ENCODE measurements around the gene POU6F2. TPM values are rescaled to one million over a fixed set of nuclear protein-coding genes. Genes with fewer than 3 reads are reported as not detected.

Gene POU6F2
- total RNA-seq, 1 donor from 2014 or later = 0.78 TPM

DNA sequence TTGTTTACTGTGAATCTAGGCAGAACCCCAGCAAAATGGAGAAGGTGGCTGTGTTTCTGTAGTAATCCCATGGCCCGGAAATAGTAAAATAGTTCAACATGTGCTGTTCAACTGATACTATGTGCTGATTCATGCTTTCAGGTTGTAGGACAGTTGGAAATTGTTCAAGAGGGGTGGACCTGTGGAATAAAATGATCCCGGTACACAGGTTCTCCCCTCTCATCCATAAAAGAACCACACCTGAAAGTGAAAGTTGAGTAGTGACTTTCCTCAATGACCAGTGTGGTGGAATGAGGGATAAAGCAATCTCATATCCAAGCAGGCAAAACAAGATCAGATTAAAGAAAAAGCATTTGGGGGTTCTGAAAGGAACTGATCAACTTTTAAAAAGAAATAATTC is 177.1 kb downstream of the POU6F2 start:
- no peak for DNase-seq
- no peak overlapping the region for H3K27ac ChIP-seq
- TF ChIP-seq, protein P1, sequence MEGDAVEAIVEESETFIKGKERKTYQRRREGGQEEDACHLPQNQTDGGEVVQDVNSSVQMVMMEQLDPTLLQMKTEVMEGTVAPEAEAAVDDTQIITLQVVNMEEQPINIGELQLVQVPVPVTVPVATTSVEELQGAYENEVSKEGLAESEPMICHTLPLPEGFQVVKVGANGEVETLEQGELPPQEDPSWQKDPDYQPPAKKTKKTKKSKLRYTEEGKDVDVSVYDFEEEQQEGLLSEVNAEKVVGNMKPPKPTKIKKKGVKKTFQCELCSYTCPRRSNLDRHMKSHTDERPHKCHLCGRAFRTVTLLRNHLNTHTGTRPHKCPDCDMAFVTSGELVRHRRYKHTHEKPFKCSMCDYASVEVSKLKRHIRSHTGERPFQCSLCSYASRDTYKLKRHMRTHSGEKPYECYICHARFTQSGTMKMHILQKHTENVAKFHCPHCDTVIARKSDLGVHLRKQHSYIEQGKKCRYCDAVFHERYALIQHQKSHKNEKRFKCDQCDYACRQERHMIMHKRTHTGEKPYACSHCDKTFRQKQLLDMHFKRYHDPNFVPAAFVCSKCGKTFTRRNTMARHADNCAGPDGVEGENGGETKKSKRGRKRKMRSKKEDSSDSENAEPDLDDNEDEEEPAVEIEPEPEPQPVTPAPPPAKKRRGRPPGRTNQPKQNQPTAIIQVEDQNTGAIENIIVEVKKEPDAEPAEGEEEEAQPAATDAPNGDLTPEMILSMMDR (IDR thresholded peaks at IDR 0.05) = no peak
- no peaks in the 10 kb centered on the region for H3K9me3 ChIP-seq
- H3K27me3 ChIP-seq = no peaks in the 10 kb centered on the region
- intact Hi-C loops (cut with DNase I) = no loop called here
- H3K36me3 ChIP-seq = no peaks in the 10 kb centered on the region
- no peak for ATAC-seq
- no peak overlapping the region for H3K4me3 ChIP-seq
- H3K4me1 ChIP-seq = no peaks in the 10 kb centered on the region

DNA sequence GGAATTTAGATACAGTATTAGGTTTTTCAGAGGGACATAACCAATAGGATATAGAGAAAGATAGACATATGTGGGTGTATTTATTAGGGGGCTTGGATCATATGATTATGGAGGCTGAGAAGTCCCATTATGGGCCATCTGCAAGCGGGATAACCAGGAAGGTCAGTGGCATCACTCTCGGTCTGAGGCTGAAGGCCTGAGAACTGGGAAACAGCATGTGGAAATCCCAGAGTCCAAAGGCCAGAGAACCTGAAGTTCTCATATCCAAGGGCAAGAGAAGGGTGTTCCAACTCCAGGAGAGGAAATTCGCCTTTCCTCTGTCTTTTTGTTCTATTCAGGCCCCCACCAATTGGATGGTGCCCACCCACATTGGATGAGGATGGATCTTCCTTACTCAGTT is 180.7 kb downstream of the POU6F2 start:
- ATAC-seq (no peak), DNase-seq (no peak)
- Histone ChIP-seq H3K27me3 (no peaks in the 10 kb centered on the region), H3K27ac (no peak overlapping the region), H3K36me3 (no peaks in the 10 kb centered on the region), H3K4me1 (no peaks in the 10 kb centered on the region), H3K4me3 (no peak overlapping the region), H3K9me3 (no peaks in the 10 kb centered on the region)
- TF ChIP-seq, protein P1 (IDR thresholded peaks at IDR 0.05) = no peak
- intact Hi-C loops (cut with DNase I) = no loop called here

DNA sequence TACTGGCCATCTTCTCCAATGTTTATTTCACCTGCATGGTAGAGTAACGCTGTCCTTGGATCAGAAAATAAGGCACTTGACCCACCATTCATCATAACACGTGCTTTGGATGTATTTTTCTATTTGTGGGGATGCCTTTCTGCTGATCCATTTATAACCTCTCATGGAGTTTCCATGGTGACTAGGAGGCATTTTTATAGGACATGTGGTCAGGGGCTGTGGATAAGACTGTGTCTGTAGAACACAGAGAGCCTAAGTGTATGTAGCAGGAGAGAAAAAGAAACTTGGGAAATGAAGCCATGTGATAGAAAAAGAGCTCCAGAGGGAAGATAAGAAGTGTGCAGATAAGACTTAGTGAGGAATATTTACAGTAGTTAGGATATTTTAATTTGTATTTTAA is 184.2 kb downstream of the POU6F2 start:
- TF ChIP-seq, protein P1 (IDR thresholded peaks at IDR 0.05) = no peak
- Histone ChIP-seq H3K9me3 (no peaks in the 10 kb centered on the region), H3K36me3 (no peaks in the 10 kb centered on the region), H3K4me3 (no peak overlapping the region), H3K27ac (no peak overlapping the region), H3K4me1 (no peaks in the 10 kb centered on the region), H3K27me3 (no peaks in the 10 kb centered on the region)
- DNase-seq = no peak
- no peak for ATAC-seq
- intact Hi-C loops (cut with DNase I) = no loop called here

DNA sequence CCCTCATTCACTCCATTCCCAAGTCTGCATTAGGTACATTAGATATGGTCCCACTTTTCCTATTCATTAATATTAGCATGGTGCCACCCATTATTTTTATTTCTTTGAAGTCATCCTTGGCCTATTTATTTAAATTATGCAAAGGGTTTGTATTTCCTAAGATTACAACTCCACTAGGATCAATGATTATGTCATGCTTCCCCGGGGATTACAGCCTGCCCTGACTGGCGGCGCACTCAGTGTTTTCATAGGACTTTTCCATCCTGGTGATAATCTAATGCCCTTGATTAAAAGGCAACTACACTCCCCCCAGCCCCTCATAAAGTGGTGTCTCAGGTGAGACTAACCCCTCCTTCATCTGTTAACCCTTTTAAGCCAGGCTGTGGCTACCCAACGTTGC is 187.2 kb downstream of the POU6F2 start:
- no peaks in the 10 kb centered on the region for H3K4me1 ChIP-seq
- no peak for DNase-seq
- no peak overlapping the region for H3K4me3 ChIP-seq
- H3K27ac ChIP-seq = no peak overlapping the region
- ATAC-seq = no peak
- no peaks in the 10 kb centered on the region for H3K36me3 ChIP-seq
- H3K9me3 ChIP-seq = no peaks in the 10 kb centered on the region
- intact Hi-C loops (cut with DNase I) = no loop called here
- no peaks in the 10 kb centered on the region for H3K27me3 ChIP-seq
- TF ChIP-seq, protein P1 (IDR thresholded peaks at IDR 0.05) = no peak

DNA sequence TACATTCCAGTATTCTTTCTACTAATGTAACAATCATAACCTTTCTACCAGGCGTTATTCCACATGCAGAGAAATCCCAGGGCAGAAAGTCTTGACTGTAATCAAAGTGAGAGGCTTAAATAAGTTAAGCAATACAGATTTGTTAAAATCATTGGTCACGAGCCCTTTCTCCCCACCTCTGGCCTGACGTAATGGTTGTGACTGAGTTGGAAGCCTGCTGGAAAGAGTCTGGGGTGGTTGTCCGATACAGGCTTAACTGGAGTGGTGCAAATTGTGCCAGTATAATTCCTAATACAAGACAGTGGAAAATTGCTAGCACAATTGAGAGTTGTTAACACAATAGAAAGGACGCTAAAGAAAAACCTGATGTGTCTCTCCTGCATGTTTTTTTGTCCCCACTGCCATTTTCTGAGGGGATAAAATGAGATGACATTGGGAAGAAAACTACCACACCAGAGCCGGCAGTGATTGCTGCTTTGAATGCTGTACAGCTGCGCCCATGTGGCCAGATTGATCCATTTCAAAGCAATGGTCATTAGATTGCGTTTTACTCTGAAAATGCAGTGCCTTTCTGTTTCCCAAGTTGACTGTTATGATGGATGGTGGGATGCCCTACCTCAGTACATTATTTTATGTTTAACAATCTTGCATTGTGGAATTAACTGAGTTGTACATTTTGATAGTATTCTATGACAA is 190.8 kb downstream of the POU6F2 start:
- Histone ChIP-seq H3K27ac (no peak overlapping the region), H3K36me3 (no peaks in the 10 kb centered on the region)
- intact Hi-C loops (cut with DNase I) = no loop called here

More for the DNA sequence above, 190.8 kb downstream of the POU6F2 start:
- no peaks in the 10 kb centered on the region for H3K27me3 ChIP-seq
- H3K4me1 ChIP-seq = no peaks in the 10 kb centered on the region
- no peaks in the 10 kb centered on the region for H3K9me3 ChIP-seq
- no peak overlapping the region for H3K4me3 ChIP-seq
- DNase-seq (no peak), ATAC-seq (no peak)
- TF ChIP-seq, protein P1 (IDR thresholded peaks at IDR 0.05) = no peak

All from upper lobe of right lung (tissue), 1 donor.